ENCODE data around the gene MARK4.
"Not testable (repeated sequence)": the region's sequence is repeated elsewhere in the genome, so short reads cannot be mapped to it uniquely, and the experiment has no call there.

- not testable (repeated sequence) for TF ChIP-seq YY1 (IDR thresholded peaks at IDR 0.05; ENCODE audit: insufficient read depth, insufficient read length); ZNF274 (IDR thresholded peaks at IDR 0.05; ENCODE audit: low read depth, low read length); SUZ12 (IDR thresholded peaks at IDR 0.05; ENCODE audit: extremely low read depth, insufficient read depth, insufficient read length)
These were observed 18.9 kb downstream of the MARK4 start for GRCh38 chr19:45269939-45270338.

Measured in NT2/D1 (cell line).